ENCODE measurements around the gene SYCP3.

Gene SYCP3

GRCh38 chr12:101738920-101739665, at the start of gene SYCP3:
Gene SYCP3, minus strand, starts transcription at chr12:101739462. Its CDS starts 1,527 bp downstream, at chr12:101737935.
- DNase-seq = no peak

- no peak for DNase-seq
Observed at GRCh38 chr12:101785671-101786070, 46.4 kb upstream of the SYCP3 start.

DNA sequence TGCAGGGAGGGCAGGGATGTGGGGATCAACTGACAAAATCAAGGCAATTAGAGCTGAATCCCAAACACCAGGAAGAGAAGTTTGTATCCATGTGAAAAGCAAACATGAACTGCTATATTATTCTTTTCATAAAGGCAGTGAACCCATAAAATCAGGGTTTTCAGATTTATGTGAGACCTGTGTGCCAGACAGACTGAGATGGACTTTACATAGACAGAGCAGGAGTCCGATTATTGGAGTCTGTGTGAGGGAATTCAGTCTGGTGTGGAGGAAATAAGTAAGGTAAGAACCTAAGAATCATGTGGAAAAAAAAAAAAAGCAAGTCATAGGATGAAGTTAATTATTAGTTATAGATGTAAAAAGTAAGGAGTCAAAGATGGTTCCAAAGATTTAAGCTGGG, 45.1 kb upstream of the SYCP3 start:
- DNase-seq = no peak

GRCh38 chr12:101783838-101784237, 44.6 kb upstream of the SYCP3 start:
- DNase-seq = no peak

DNA sequence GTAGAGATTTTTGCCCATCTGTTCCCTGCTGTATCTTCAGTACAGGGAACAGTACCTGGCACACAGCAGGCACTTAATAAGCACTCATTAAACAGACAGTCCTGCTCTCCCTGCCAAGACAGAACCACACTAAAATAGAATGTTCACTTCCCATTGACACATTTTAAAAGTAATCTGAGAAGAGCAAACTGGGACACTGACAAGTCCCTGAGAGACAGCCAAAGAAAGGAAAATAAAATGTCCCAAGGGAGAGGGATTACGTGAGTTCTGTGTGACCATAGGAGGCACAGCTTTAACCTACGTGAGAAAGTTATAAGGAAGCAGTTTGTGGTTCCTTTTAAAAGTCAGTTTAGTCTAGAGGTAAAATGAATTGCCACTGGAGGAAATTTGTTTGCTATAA, 43.9 kb upstream of the SYCP3 start:
- no peak for DNase-seq

GRCh38 chr12:101782273-101782731, 43.0 kb upstream of the SYCP3 start:
- DNase-seq = no peak

DNA sequence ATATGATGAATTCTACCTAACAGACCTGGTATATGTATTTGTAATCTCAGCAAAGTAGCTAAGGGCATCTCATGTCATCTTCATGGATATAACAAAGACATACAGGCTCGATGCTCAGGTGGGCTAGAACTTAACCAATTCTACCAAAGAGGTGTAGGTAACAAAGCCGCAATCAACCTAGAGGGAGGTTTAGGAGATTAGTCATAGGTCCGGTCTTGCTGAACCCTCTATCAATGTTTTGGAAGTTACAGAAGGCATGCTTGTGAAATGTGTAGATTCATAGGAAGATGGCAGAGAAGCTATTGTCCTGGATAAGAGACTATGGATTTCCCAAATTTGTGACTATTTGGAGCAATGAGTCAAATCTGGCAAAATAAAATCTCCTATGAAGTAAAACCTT, 42.6 kb upstream of the SYCP3 start:
- DNase-seq = no peak

- no peak for DNase-seq
Observed at GRCh38 chr12:101780599-101780998, 41.3 kb upstream of the SYCP3 start.

DNA sequence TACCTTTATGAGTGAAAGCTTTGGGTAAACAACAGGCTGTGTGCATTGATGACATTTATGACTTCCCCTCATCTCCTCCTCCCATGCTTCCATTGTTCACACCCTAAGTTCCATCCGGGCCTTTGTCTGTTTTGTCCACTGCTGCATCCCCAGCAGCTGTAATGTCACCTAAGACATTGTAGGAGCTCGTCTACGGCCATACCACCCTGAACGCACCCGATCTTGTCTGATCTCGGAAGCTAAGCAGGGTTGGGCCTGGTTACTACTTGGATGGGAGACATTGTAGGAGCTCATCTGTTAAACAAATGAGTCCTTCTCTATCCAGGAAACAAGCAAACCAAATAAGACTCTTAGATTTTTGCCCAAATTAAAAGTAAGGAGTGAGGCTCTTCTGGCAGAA, 40.4 kb upstream of the SYCP3 start:
- DNase-seq = no peak

DNA sequence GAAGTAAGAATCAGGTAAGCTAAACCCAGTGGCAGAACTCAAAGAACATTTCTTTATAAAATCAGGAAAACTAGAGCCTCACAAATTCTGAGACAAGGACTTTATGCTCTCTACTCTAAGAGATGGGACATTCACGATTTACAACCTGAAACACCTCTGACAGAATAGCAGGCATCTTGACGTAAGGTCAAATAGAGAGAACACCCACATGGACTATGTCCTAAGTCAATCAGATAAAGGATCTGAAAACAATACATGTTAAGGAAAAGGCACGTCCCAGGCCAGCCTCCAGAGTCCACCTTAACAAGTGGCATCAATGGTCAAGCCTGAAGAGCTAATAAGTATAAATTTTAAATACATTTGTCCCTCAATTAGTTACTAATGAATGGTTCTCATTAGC, 39.9 kb upstream of the SYCP3 start:
- DNase-seq = no peak

DNA sequence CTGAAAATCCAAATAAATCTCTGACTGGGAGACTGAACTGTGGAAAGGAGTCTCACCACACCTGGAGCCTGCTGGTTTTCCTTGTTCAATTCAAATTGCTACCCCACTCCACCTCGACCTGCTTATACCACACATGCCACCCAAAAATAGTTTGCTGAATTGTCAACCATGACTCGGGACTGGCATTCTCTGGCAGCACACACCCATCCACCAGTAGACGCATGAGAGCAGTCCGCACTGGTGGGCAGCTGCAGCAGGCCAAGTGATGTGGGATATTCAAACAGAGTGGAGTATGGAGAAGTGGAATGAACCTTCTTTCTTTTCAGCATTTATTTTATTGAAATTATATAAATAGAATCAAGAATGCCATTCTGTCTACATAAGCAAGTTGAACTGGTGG, 38.7 kb upstream of the SYCP3 start:
- DNase-seq = no peak

- no peak for DNase-seq
Observed at GRCh38 chr12:101777485-101777884, 38.2 kb upstream of the SYCP3 start.

DNA sequence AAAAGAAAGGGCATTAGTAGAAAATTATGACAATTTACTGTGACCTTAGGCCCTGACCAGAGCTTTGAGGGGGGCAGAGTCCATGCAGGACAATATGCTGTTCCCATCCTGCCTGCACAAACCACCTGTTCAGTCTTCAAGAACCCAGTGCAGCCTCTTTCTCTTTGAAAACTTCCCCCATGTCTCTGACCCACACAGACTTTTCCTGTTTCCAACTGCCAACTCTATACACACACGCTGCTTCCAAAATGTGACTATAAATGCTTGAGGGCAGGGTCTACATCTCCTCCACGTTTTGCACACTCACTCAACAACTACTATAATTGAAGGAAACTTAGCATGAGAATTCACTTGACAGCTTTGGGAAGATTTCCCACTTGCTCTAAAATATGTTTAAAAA, 36.6 kb upstream of the SYCP3 start:
- no peak for DNase-seq

- DNase-seq = peak; percentile 61
Observed at GRCh38 chr12:101773650-101774162, 34.4 kb upstream of the SYCP3 start.

DNA sequence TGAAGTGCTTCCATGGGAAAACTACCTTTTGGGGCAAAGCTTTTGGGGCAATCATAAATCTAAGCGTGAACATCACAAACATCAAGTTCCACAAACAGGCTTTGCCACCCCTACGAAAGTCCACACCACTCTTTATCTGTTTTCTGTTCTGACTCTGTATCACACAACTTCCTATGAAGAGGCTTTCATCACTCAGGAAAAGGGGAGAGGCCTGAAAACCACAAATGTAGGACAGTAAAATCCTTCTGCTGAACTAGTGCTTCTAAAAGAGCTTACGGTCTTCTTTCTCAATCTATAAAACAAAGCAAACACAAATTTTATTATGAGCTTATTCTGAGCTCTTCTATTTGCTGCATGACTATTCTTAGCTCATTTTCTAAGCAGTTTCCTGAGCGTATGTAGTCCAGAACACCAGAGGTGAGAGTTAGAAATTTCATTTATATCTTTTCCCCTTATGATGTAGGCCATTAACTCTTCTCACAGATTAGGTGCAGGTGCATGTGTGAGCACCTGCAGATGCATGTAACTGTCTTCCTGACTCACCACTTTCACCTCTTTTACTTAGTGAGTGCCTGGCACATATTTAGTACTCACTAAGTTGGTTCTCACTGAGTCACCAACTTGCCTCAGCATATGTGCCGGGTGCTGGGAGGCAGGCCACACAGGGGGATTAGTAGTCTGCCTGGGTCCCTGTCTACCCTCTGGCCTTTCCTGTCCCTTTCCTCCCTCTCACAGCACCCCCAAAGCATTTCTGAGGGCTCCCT, 32.9 kb upstream of the SYCP3 start:
- no peak for DNase-seq

DNA sequence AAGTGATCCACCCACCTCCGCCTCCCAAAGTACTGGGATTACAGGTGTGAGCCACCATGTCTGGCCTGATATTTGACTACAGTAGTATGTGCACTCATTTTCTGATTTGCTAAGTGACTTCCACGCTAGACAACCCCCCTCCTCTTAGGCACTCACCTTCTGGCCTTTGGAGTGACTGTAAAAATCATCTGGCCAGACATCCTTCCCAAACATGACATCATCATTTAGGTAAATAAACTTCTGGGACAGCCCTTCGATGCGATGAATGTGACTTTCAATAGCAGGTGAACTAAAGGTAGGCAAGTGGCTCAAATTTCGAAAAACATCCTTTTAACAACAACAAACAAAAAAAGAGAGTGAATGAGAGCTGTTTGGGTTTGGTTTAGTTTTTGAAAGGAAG, 30.6 kb upstream of the SYCP3 start:
- DNase-seq = no peak

DNA sequence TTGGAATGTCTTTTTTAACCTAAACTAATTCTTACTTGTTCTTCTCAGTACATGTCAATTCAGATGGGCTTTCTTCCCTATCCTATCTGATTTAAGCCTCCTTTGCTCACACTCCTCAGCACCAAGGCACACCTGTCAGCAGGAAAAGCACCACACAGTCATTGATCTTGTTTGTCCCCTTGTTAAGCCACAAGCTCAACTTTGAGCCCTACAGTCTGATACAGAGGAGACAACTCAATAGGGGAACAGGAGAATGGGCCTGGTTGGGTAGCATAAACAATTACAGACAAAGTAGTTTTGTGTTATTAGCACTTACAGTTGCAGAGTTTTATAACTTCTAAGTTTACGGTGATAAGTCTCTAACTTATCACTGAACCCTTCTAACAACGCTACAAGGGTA, 29.5 kb upstream of the SYCP3 start:
- DNase-seq = no peak

DNA sequence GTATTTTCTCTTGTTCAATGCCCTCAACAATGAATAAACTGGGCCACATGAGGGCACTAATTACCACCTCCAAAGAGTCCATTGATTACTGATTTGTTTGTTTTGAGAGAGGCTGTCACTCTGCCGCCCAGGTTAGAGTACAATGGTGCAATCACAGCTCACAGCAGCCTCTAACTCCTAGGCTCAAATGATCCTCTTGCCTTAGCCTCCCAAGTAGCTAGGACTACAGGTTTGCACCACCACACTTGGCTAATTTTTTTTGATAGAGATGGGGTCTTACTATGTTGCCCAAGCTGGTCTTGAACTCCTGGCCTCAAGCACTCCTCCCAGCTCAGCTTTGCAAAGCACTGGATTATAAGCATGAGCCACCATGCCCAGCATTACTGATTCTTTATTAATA, 28.3 kb upstream of the SYCP3 start:
- DNase-seq = no peak

DNA sequence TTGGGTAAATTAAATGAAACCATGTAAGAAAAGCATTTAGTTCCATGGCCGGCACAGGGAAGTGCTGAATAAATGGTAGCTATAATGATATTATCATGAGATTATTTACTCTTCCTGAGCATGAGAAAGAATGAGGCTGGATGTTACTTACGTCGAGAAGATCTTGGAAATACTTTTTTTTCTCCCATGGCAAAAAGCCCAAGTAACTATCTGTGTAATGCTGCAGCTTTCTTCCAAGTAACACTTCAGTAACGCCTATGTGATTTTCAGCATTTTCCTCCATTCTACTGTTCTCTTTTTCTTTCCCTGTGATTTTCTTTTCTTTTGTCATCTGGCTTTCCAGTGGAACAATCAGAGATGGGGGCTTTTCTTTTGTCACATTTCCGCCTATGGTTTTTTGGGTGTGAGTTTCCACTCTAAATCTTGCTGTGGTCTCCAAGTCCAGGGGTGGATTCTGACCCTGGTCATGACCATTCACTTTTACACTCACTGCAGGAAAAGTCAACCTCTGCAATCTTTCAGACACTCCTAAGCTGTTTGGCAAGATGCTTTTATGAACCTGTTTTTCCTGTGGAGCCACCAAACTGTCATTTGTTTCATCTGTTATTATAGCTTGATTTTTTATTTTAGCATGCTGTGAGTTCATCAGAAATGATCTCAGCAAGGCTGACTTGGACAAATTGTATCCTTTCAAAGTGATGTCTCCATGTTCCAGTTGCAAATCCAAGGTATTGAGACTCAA, 25.0 kb upstream of the SYCP3 start:
- no peak for DNase-seq

- DNase-seq = no peak
Observed at GRCh38 chr12:101763246-101763931, 24.1 kb upstream of the SYCP3 start.

- DNase-seq = no peak
Observed at GRCh38 chr12:101761781-101762180, 22.5 kb upstream of the SYCP3 start.

GRCh38 chr12:101761350-101761749, 22.1 kb upstream of the SYCP3 start:
- DNase-seq = no peak
